SU-DHL-6 (cell line): ENCODE results near the gene GLRA3.

Experiments
- H2AFZ ChIP-seq: fragments of 200-600 bp; sonication (generic); 2 replicates; pipeline ENCODE4 v1.6.1; 2014; ENCODE audit warnings: low read depth, mild to moderate bottlenecking, moderate library complexity, mixed read lengths, antibody characterized with exemption, low read length; ENCODE audit not compliant: severe bottlenecking
- H3F3A ChIP-seq: fragments of 200-600 bp; shearing (Covaris generic); 2 replicates; pipeline ENCODE4 v1.6.0; 2016; ENCODE audit warnings: antibody characterized with exemption, mild to moderate bottlenecking; ENCODE audit not compliant: insufficient read depth
- H3K27ac ChIP-seq: fragments of 200-600 bp; sonication (generic); 2 replicates; pipeline ENCODE4 v1.5.1; 2016; ENCODE audit warnings: low read depth, mild to moderate bottlenecking, low read length, moderate library complexity, mixed read lengths
- H3K27me3 ChIP-seq: fragments of 200-600 bp; sonication (generic), shearing (Covaris generic); 2 replicates; pipeline ENCODE4 v1.6.0; 2014; ENCODE audit warnings: mild to moderate bottlenecking, low read length
- H3K36me3 ChIP-seq: fragments of 200-600 bp; sonication (generic); 2 replicates; pipeline ENCODE4 v1.6.1; 2014; ENCODE audit warnings: mild to moderate bottlenecking, low read length, mixed read lengths
- H3K4me2 ChIP-seq: fragments of 300-600, 200-600 bp; shearing (Covaris generic), sonication (generic); 2 replicates; pipeline ENCODE4 v1.6.0; 2014; ENCODE audit warnings: low read length, low read depth, mild to moderate bottlenecking; ENCODE audit not compliant: poor library complexity, severe bottlenecking
- H3K4me3 ChIP-seq: fragments of 200-600 bp; sonication (generic); 2 replicates; pipeline ENCODE4 v1.5.1; 2014; ENCODE audit warnings: antibody characterized with exemption, low read length, mild to moderate bottlenecking, mixed read lengths; ENCODE audit not compliant: insufficient read depth, poor library complexity, severe bottlenecking
- H3K79me2 ChIP-seq: fragments of 200-600 bp; sonication (generic); 2 replicates; pipeline ENCODE4 v1.6.1; 2014; ENCODE audit warnings: mild to moderate bottlenecking, low read length, moderate library complexity; ENCODE audit not compliant: insufficient read depth
- H3K9ac ChIP-seq: fragments of 200-600 bp; sonication (generic); 2 replicates; pipeline ENCODE4 v1.7.0; 2014; ENCODE audit warnings: mild to moderate bottlenecking, low read length
- H3K9me2 ChIP-seq: fragments of 200-600 bp; sonication (generic); replicated peaks from 2 replicates; pipeline ENCODE4 v1.6.1; 2014; ENCODE audit warnings: low read length; ENCODE audit not compliant: insufficient read depth
- H3K9me3 ChIP-seq: fragments of 200-600 bp; sonication (generic); 2 replicates; pipeline ENCODE4 v1.6.1; 2014; ENCODE audit warnings: low read length, mixed read lengths; ENCODE audit not compliant: insufficient read depth
- H4K20me1 ChIP-seq: fragments of 200-600 bp; sonication (generic); 2 replicates; pipeline ENCODE4 v1.6.1; 2014; ENCODE audit warnings: low read depth, mild to moderate bottlenecking, antibody characterized with exemption, low read length, moderate library complexity, mixed read lengths
- CTCF ChIP-seq: fragments of 200-600 bp; sonication (generic); IDR thresholded peaks from one replicate; pipeline ENCODE4 v1.5.1; 2017; ENCODE audit warnings: antibody characterized with exemption, mild to moderate bottlenecking, low read length, moderate library complexity; ENCODE audit not compliant: insufficient read depth, poor library complexity, severe bottlenecking
- EZH2phosphoT487 ChIP-seq: fragments of 200-600 bp; sonication (generic), shearing (Covaris generic); conservative IDR thresholded peaks from 2 replicates; pipeline ENCODE4 v1.6.1; 2018; ENCODE audit warnings: mild to moderate bottlenecking, antibody characterized with exemption, low read length, moderate library complexity, mixed read lengths

The GLRA3 gene

GRCh38 chr4:174761451-174761850, 67.6 kb downstream of the GLRA3 start:
- Histone ChIP-seq H3F3A (no peaks in the 10 kb centered on the region; the same call in 1 of the 2 replicates), H3K36me3 (no peaks in the 10 kb centered on the region), H3K27me3 (no peaks in the 10 kb centered on the region), H3K79me2 (no peaks in the 10 kb centered on the region), H3K9ac (no peak overlapping the region), H3K9me3 (no peaks in the 10 kb centered on the region), H4K20me1 (no peaks in the 10 kb centered on the region), H3K27ac (no peak overlapping the region), H2AFZ (no peak overlapping the region), H3K4me2 (no peak overlapping the region), H3K4me3 (no peak overlapping the region), H3K9me2 (no peaks in the 10 kb centered on the region)
- TF ChIP-seq CTCF (no peak), EZH2phosphoT487 (no peak)

- H3F3A ChIP-seq = no peaks in the 10 kb centered on the region; the same call in 1 of the 2 replicates
- no peaks in the 10 kb centered on the region for H3K36me3 ChIP-seq
- no peaks in the 10 kb centered on the region for H3K9me2 ChIP-seq
- H3K9ac ChIP-seq = no peak overlapping the region
- TF ChIP-seq CTCF = no peak
- no peak for TF ChIP-seq EZH2phosphoT487
- no peak overlapping the region for H2AFZ ChIP-seq
- H3K79me2 ChIP-seq = no peaks in the 10 kb centered on the region
- no peak overlapping the region for H3K27ac ChIP-seq
- H3K4me2 ChIP-seq = no peak overlapping the region
- H3K9me3 ChIP-seq = no peaks in the 10 kb centered on the region
- no peaks in the 10 kb centered on the region for H3K27me3 ChIP-seq
- no peak overlapping the region for H3K4me3 ChIP-seq
- no peaks in the 10 kb centered on the region for H4K20me1 ChIP-seq
These were observed 71.3 kb downstream of the GLRA3 start for GRCh38 chr4:174757736-174758135.

- no peak overlapping the region for H3K9ac ChIP-seq
These were observed 76.0 kb downstream of the GLRA3 start for GRCh38 chr4:174753021-174753420.

More at GRCh38 chr4:174753021-174753420, 76.0 kb downstream of the GLRA3 start:
- no peaks in the 10 kb centered on the region for H3K9me3 ChIP-seq
- no peaks in the 10 kb centered on the region for H3F3A ChIP-seq
- H3K27me3 ChIP-seq = no peaks in the 10 kb centered on the region
- H3K27ac ChIP-seq = no peak overlapping the region
- no peaks in the 10 kb centered on the region for H3K9me2 ChIP-seq
- no peak overlapping the region for H3K4me3 ChIP-seq
- H3K79me2 ChIP-seq = no peaks in the 10 kb centered on the region
- no peak overlapping the region for H2AFZ ChIP-seq
- no peaks in the 10 kb centered on the region for H3K36me3 ChIP-seq
- no peaks in the 10 kb centered on the region for H4K20me1 ChIP-seq
- no peak overlapping the region for H3K4me2 ChIP-seq
- TF ChIP-seq EZH2phosphoT487 = no peak
- TF ChIP-seq CTCF = no peak
